K562 (cell line): ENCODE data around the gene CACNA1S. TPM values are rescaled to one million over a fixed set of nuclear protein-coding genes. Genes with fewer than 3 reads are reported as not detected.

ENCODE experiments used
- ATAC-seq: fragments of 200-7000 bp; cut with Tn5 transposase; 3 replicates; pipeline ENCODE4 v1.9.1; 2020; ENCODE audit warnings: moderate library complexity
- BruUV-seq: library from RNA; stranded (reverse); fragments of 400-500 nt; replicated peaks from 2 replicates; lab custom pipeline; 2021; lab: Mats Ljungman, UMichigan
- CTCF ChIA-PET: fragments of 300-600 bp; formaldehyde crosslinking; extraction: SDS; loops from one replicate; lab custom pipeline; 2021; ENCODE audit warnings: low intra/inter-chr PET ratio; lab: Yijun Ruan, JAX
- POLR2A ChIA-PET: fragments of 300-600, 350-650 bp; sonication (Branson Sonifier 250); formaldehyde crosslinking; extraction: SDS; loops from one replicate; lab custom pipeline; 2021; ENCODE audit warnings: antibody characterized with exemption, inconsistent platforms; lab: Yijun Ruan, JAX
- DNase-seq, 4 experiments: peaks; one replicate each; pipeline versions ENCODE4 v3.0.0 to v3.0.0-alpha.2; 2011 to 2018; ENCODE audit warnings: low spot score in 3 of 4, mixed read lengths in 3 of 4; ENCODE audit errors: extremely low read depth in 1 of 4
- FAIRE-seq: peaks from 2 replicates; lab custom pipeline; 2011; peaks lifted over from hg19 to GRCh38; lab: Jason Lieb, UNC
- H2AFZ ChIP-seq: 2 replicates; pipeline ENCODE4 v1.6.0; 2011; ENCODE audit warnings: low read depth, low read length, control low read depth, inconsistent platforms
- H3K27ac ChIP-seq: fragments of 200-600 bp; 3 replicates; pipeline ENCODE4 v1.8.0; 2011; ENCODE audit warnings: low read depth, mild to moderate bottlenecking, control low read depth, inconsistent platforms, low read length, moderate library complexity, mixed read lengths; ENCODE audit errors: extremely low read depth
- H3K27me3 ChIP-seq, 2 experiments: fragments of 300-600 bp in 1 of 2; 2 replicates in 1 of 2; 3 replicates in 1 of 2; pipeline versions ENCODE4 v1.6.0 to v1.8.0; 2011; ENCODE audit warnings: inconsistent platforms in 2 of 2, low read length in 2 of 2, mild to moderate bottlenecking in 1 of 2, mixed read lengths in 1 of 2, moderate library complexity in 1 of 2; ENCODE audit not compliant: control insufficient read depth in 2 of 2, insufficient read depth in 2 of 2
- H3K36me3 ChIP-seq: fragments of 300-600 bp; 3 replicates; pipeline ENCODE4 v1.8.0; 2011; ENCODE audit warnings: mild to moderate bottlenecking, low read length, inconsistent platforms; ENCODE audit not compliant: control insufficient read depth, insufficient read depth
- H3K4me1 ChIP-seq, 2 experiments: fragments of 200-600 bp in 1 of 2; replicated peaks in 1 of 2; 2 replicates in 1 of 2; 3 replicates in 1 of 2; pipeline versions ENCODE4 v1.5.1 to v1.8.0; 2011; ENCODE audit warnings: inconsistent platforms in 2 of 2, low read length in 2 of 2, mild to moderate bottlenecking in 1 of 2, mixed read lengths in 1 of 2, moderate library complexity in 1 of 2; ENCODE audit not compliant: control insufficient read depth in 2 of 2, insufficient read depth in 2 of 2
- H3K4me2 ChIP-seq: 2 replicates; pipeline ENCODE4 v1.6.1; 2011; ENCODE audit warnings: low read length, control low read depth, inconsistent platforms, mixed read lengths; ENCODE audit not compliant: insufficient read depth
- H3K4me3 ChIP-seq: fragments of 200-600 bp; sonication (generic), shearing (Covaris generic); 2 replicates; pipeline ENCODE4 v1.5.1; 2016; ENCODE audit warnings: control low read depth, inconsistent platforms
- H3K79me2 ChIP-seq: fragments of 200-600 bp; 3 replicates; pipeline ENCODE4 v1.8.0; 2011; ENCODE audit warnings: low read length, inconsistent platforms; ENCODE audit not compliant: control insufficient read depth, insufficient read depth
- H3K9ac ChIP-seq, 2 experiments: 2 replicates each; pipeline versions ENCODE4 v1.6.0 to v1.6.1; 2011; ENCODE audit warnings: low read depth in 2 of 2, low read length in 2 of 2, control low read depth in 1 of 2, inconsistent platforms in 1 of 2, mild to moderate bottlenecking in 1 of 2, mixed read lengths in 1 of 2; ENCODE audit not compliant: insufficient read depth in 1 of 2
- H3K9me1 ChIP-seq: one replicate; pipeline ENCODE4 v1.6.0; 2011; ENCODE audit warnings: inconsistent platforms, mild to moderate bottlenecking, low read length, moderate library complexity; ENCODE audit not compliant: control insufficient read depth, insufficient read depth
- H3K9me3 ChIP-seq: replicated peaks from 2 replicates; pipeline ENCODE4 v1.5.1; 2011; ENCODE audit warnings: low read depth, low read length, inconsistent platforms; ENCODE audit not compliant: control insufficient read depth, insufficient read depth
- H4K20me1 ChIP-seq: replicated peaks from 2 replicates; pipeline ENCODE4 v1.6.1; 2011; ENCODE audit warnings: low read length, inconsistent platforms, mixed read lengths; ENCODE audit not compliant: control insufficient read depth, insufficient read depth
- CBFA2T2 ChIP-seq: fragments of 450-650 bp; conservative IDR thresholded peaks from 2 replicates; pipeline ENCODE4 v1.6.1; 2017; ENCODE audit warnings: mild to moderate bottlenecking
- EP300 ChIP-seq: IDR thresholded peaks from 2 replicates; pipeline ENCODE4 v1.6.1; 2012; ENCODE audit warnings: low read length, improper control_type of control experiment
- ETS2 ChIP-seq: IDR thresholded peaks from 2 replicates; pipeline ENCODE4 v1.6.1; 2016; ENCODE audit warnings: borderline replicate concordance, missing genetic modification characterization, mild to moderate bottlenecking, moderate library complexity, missing compliant biosample characterization; ENCODE audit not compliant: poor library complexity, severe bottlenecking
- FIP1L1 ChIP-seq: fragments of 200-400 bp; formaldehyde crosslinking; IDR thresholded peaks from 2 replicates; pipeline ENCODE4 v1.6.1; 2018; ENCODE audit warnings: mild to moderate bottlenecking, low read depth, low read length; ENCODE audit not compliant: poor library complexity, severe bottlenecking
- FOXA1 ChIP-seq: fragments of 450-650 bp; IDR thresholded peaks from 2 replicates; pipeline ENCODE4 v1.6.1; 2016; ENCODE audit warnings: mild to moderate bottlenecking, borderline replicate concordance
- ILK ChIP-seq: fragments of 450-650 bp; IDR thresholded peaks from 2 replicates; pipeline ENCODE4 v1.6.1; 2016; ENCODE audit warnings: missing genetic modification characterization, low read depth, mild to moderate bottlenecking, missing compliant biosample characterization, moderate library complexity, borderline replicate concordance
- NR2C1 ChIP-seq, 2 experiments: fragments of 450-650 bp; IDR thresholded peaks; 2 replicates each; pipeline ENCODE4 v1.6.1; 2017; ENCODE audit warnings: mild to moderate bottlenecking in 2 of 2, antibody characterized with exemption in 1 of 2, inconsistent platforms in 1 of 2, missing compliant biosample characterization in 1 of 2, missing genetic modification characterization in 1 of 2
- RAD21 ChIP-seq, 2 experiments: fragments of 250-450 bp in 1 of 2; fragments of 450-650 bp in 1 of 2; sonication (Bioruptor Pico) in 1 of 2; formaldehyde crosslinking in 1 of 2; IDR thresholded peaks in 1 of 2; conservative IDR thresholded peaks in 1 of 2; 2 replicates each; pipeline versions ENCODE4 v1.4.0 to v1.8.0; 2020 to 2022; ENCODE audit warnings: mild to moderate bottlenecking in 2 of 2, moderate library complexity in 1 of 2
- TAF1 ChIP-seq: IDR thresholded peaks from 2 replicates; pipeline ENCODE4 v1.6.1; 2011; ENCODE audit warnings: mild to moderate bottlenecking, low read length, moderate library complexity; ENCODE audit not compliant: insufficient read depth, control insufficient read depth, severe bottlenecking; ENCODE audit errors: extremely low read depth
- ZBTB1 ChIP-seq: sonication (generic); formaldehyde crosslinking; IDR thresholded peaks from 2 replicates; pipeline ENCODE4 v1.8.1; 2023; ENCODE audit warnings: missing genetic modification reagents, low read depth, mild to moderate bottlenecking, borderline replicate concordance
- ZNF316 ChIP-seq: fragments of 450-650 bp; IDR thresholded peaks from 2 replicates; pipeline ENCODE4 v1.6.1; 2016
- ZNF444 ChIP-seq: fragments of 250-450 bp; sonication (Bioruptor Pico); IDR thresholded peaks from 2 replicates; pipeline ENCODE4 v1.4.0; 2020; ENCODE audit warnings: mild to moderate bottlenecking, moderate library complexity
- ZNF561 ChIP-seq: fragments of 450-650 bp; formaldehyde crosslinking; conservative IDR thresholded peaks from 2 replicates; pipeline ENCODE4 v1.4.0; 2020; ENCODE audit warnings: mild to moderate bottlenecking, moderate library complexity
- ZNF717 ChIP-seq: fragments of 250-450 bp; sonication (Bioruptor Pico); IDR thresholded peaks from 2 replicates; pipeline ENCODE4 v1.5.0; 2021
- WGBS: fragments of 100-300 bp; shearing (Covaris generic); methylation state at CpG from one replicate; pipeline ENCODE4 v1.1.6; 2016; ENCODE audit warnings: low coverage, mixed read lengths; ENCODE audit not compliant: insufficient coverage; ENCODE audit errors: missing lambda C conversion rate; 5-methylcytosine and 5-hydroxymethylcytosine counted together
- in situ Hi-C: fragments of 300-500 bp; cut with MboI; formaldehyde crosslinking; loops from 4 replicates; pipeline ENCODE4 v1.15.0; 2018; ENCODE audit warnings: inconsistent platforms, mixed read lengths
- intact Hi-C: fragments of 100-400 bp; cut with micrococcal nuclease; formaldehyde crosslinking; loops from 2 replicates; pipeline ENCODE4 v1.14.2; 2022
- polyA plus RNA-seq, 8 experiments: library from polyadenylated mRNA; depleted of rRNA in 4 of 8; stranded (reverse) in 5 of 8; unstranded in 3 of 8; fragments of >200 nt; fragmentation: Nextera tagmentation in 2 of 8; fragmentation: Illumina TruSeq in 1 of 8; extraction: Ambion mirVana in 2 of 8; extraction: Trizol in 1 of 8; gene quantifications; 2 replicates each; pipeline versions ENCODE4 v1.2.1 to v1.2.3, GENCODE V29; 2011 to 2014; ENCODE audit warnings: inconsistent platforms in 1 of 8, missing spikeins in 1 of 8
- total RNA-seq, 7 experiments: library from RNA; depleted of rRNA in 6 of 7; stranded (reverse); fragments of >200 nt in 6 of 7; fragmentation: Illumina TruSeq in 2 of 7; extraction: Trizol in 2 of 7; gene quantifications; 2 replicates each; pipeline versions ENCODE4 v1.2.1 to v1.2.3, GENCODE V29; 2011 to 2021; ENCODE audit warnings: low replicate concordance in 1 of 7
- TF ChIP-seq, protein P1 (sequence below): fragments of 250-450 bp; sonication (Bioruptor Pico); IDR thresholded peaks from 2 replicates; pipeline ENCODE4 v1.5.0; 2021; ENCODE audit warnings: mild to moderate bottlenecking, borderline replicate concordance
- TF ChIP-seq, protein P2 (sequence below), 2 experiments: fragments of 450-650 bp in 1 of 2; sonication (generic) in 1 of 2; formaldehyde crosslinking in 1 of 2; IDR thresholded peaks in 1 of 2; conservative IDR thresholded peaks in 1 of 2; 2 replicates each; pipeline versions ENCODE4 v1.6.1 to v1.8.1; 2016 to 2023; ENCODE audit warnings: mild to moderate bottlenecking in 2 of 2, moderate library complexity in 2 of 2, inconsistent platforms in 1 of 2, missing genetic modification reagents in 1 of 2

Gene CACNA1S
- total and polyA plus RNA-seq, 9 of the 15 experiments (the other 6 are each of a cell fraction or from before 2014, with no cell fraction given), result not detected

GRCh38 chr1:201126832-201127754, 14.9 kb upstream of the CACNA1S start, which contains the start of gene ASCL5:
TSS of gene ASCL5 (minus strand) at chr1:201127184. CDS start at chr1:201115372, 11,812 bp downstream.
- no peak for FAIRE-seq
- in situ Hi-C loops (no loop called here), intact Hi-C loops (no loop called here)
- WGBS, result 5% methylated on average over 23 of the region's 24 CpGs
- POLR2A ChIA-PET, result interaction anchor here (0.6 to 1.3 kb wide), 3 partner anchors 10 to 85 kb away, joined by 3 to 5 read pairs (median 3); no protein-coding TSS in a partner anchor
- H3K27me3 ChIP-seq, result peaks cover 65 to 76% of the 10 kb centered on the region in 2 experiments
- no peaks in the 10 kb centered on the region for H3K9me3 ChIP-seq
- H3K4me3 ChIP-seq, result no peak within 1 kb of the TSS
- no peaks in the 10 kb centered on the region for H3K36me3 ChIP-seq
- no peaks in the 10 kb centered on the region for H3K9me1 ChIP-seq
- no peak within 1 kb of the TSS for H3K27ac ChIP-seq
- CTCF ChIA-PET, result no interaction called here
- peaks cover 9% of the 10 kb centered on the region for H4K20me1 ChIP-seq
- peaks cover 0 to 3% of the 10 kb centered on the region in 2 experiments; a peak in 2 of 5 replicates for H3K4me1 ChIP-seq
- no peak within 1 kb of the TSS for H2AFZ ChIP-seq
- DNase-seq, result peak in 2 of 4 experiments; percentile 36 to 49
- no peak within 1 kb of the TSS for H3K4me2 ChIP-seq
- BruUV-seq, result no TSS peak
- 0 out of 4 replicates have a peak within 1 kb of the TSS, but pooled peaks of 1 of the 2 experiments have one; percentile 37 for H3K9ac ChIP-seq
- H3K79me2 ChIP-seq, result no peaks in the 10 kb centered on the region
- ATAC-seq, result 0 out of 3 replicates have a peak, but pooled peaks have one; percentile 18
- no peak for TF ChIP-seq NR2C1 (IDR thresholded peaks at IDR 0.05)
- no peak for TF ChIP-seq NR2C1 (tag; IDR thresholded peaks at IDR 0.05)
- TF ChIP-seq, protein P1, sequence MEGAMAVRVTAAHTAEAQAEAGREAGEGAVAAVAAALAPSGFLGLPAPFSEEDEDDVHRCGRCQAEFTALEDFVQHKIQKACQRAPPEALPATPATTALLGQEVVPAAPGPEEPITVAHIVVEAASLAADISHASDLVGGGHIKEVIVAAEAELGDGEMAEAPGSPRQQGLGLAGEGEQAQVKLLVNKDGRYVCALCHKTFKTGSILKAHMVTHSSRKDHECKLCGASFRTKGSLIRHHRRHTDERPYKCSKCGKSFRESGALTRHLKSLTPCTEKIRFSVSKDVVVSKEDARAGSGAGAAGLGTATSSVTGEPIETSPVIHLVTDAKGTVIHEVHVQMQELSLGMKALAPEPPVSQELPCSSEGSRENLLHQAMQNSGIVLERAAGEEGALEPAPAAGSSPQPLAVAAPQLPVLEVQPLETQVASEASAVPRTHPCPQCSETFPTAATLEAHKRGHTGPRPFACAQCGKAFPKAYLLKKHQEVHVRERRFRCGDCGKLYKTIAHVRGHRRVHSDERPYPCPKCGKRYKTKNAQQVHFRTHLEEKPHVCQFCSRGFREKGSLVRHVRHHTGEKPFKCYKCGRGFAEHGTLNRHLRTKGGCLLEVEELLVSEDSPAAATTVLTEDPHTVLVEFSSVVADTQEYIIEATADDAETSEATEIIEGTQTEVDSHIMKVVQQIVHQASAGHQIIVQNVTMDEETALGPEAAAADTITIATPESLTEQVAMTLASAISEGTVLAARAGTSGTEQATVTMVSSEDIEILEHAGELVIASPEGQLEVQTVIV, result no peak
- TF ChIP-seq ZBTB1 (CRISPR knock-in tag), result no peak
- no peak for TF ChIP-seq ZNF444 (CRISPR knock-in tag)
- no peak for TF ChIP-seq TAF1
- no peak for TF ChIP-seq ETS2 (tag)
- no peak for TF ChIP-seq FIP1L1
- TF ChIP-seq FOXA1, result no peak
- TF ChIP-seq CBFA2T2, result no peak
- no peak for TF ChIP-seq RAD21 (CRISPR knock-in tag; conservative IDR thresholded peaks at IDR 0.05 in 1 of 2, IDR thresholded peaks at IDR 0.05 in 1 of 2)
- no peak for TF ChIP-seq ZNF561
- TF ChIP-seq, protein P2, sequence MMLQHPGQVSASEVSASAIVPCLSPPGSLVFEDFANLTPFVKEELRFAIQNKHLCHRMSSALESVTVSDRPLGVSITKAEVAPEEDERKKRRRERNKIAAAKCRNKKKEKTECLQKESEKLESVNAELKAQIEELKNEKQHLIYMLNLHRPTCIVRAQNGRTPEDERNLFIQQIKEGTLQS (IDR thresholded peaks at IDR 0.05), result peak; percentile 39; the same call in 1 of the 2 replicates
- TF ChIP-seq, protein P2 (CRISPR knock-in tag; conservative IDR thresholded peaks at IDR 0.05), result no peak
- TF ChIP-seq ILK (tag), result no peak
- no peak for TF ChIP-seq ZNF316
- TF ChIP-seq EP300, result no peak
- no peak for TF ChIP-seq ZNF717 (CRISPR knock-in tag)
